Measurements from ENCODE around the gene NCL.

DNA sequence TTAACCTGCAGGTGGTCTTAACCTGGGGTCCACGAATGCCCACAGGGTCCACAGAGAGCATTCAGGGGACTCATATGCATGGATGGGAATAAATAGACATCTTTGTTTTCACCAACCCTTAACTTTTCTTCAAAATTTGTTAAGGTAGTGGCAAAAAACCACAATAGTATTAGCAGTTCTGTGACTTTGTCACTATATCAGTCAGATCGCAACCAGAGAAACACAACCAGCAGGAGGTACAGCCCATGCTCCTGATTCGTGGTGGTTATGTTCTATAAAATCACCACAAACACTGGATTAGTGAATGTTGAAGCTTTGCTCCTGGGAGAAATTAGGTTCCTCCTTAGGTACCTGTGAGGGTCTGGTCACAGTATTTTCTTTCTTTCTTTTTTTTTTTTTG lies 37.2 kb downstream of the NCL start:
- TF ChIP-seq CTCF (conservative IDR thresholded peaks at IDR 0.05; ENCODE audit: low read length) (no peak), EZH2phosphoT487 (IDR thresholded peaks at IDR 0.05; ENCODE audit: borderline replicate concordance) (no peak)

Measured in Loucy (cell line).